Body of pancreas (tissue), 4 donors: ENCODE results near the gene USP32. TPM values are rescaled to one million over a fixed set of nuclear protein-coding genes. Genes with fewer than 3 reads are reported as not detected.
"Not testable (repeated sequence)": the region's sequence is repeated elsewhere in the genome, so short reads cannot be mapped to it uniquely, and the experiment has no call there.

Experiments
- ATAC-seq: fragments of 150-250 bp; one replicate; pipeline ENCODE4 v1.9.1; 2016
- DNase-seq, 4 donors: peaks; one replicate each; pipeline ENCODE4 v3.0.0-alpha.2; 2019
- H3K27ac ChIP-seq, 4 donors: fragments of 200-600 bp; sonication (generic); 1 replicate in 3 of 4; 2 replicates in 1 of 4; pipeline versions ENCODE4 v1.5.1 to v1.6.1; 2016 to 2019; ENCODE audit warnings: mild to moderate bottlenecking in 1 of 4, mixed read lengths in 1 of 4, moderate library complexity in 1 of 4
- H3K27me3 ChIP-seq, 2 donors: fragments of 200-600 bp; sonication (generic); one replicate each; pipeline ENCODE4 v1.6.0; 2016; ENCODE audit warnings: mild to moderate bottlenecking in 1 of 2
- H3K36me3 ChIP-seq, 2 donors: fragments of 200-600 bp; sonication (generic); replicated peaks in 1 of 2; 2 replicates each; pipeline ENCODE4 v1.5.1; 2016; ENCODE audit warnings: low read depth in 2 of 2; ENCODE audit not compliant: insufficient read depth in 1 of 2
- H3K4me1 ChIP-seq: fragments of 200-600 bp; sonication (generic); one replicate; pipeline ENCODE4 v1.6.0; 2016
- H3K4me3 ChIP-seq, 2 donors: fragments of 200-600 bp; sonication (generic); 1 replicate in 1 of 2; 2 replicates in 1 of 2; pipeline ENCODE4 v1.5.1; 2016 to 2019
- H3K9me3 ChIP-seq, 3 donors: fragments of 200-600 bp; sonication (generic); 1 replicate in 2 of 3; 2 replicates in 1 of 3; pipeline ENCODE4 v1.5.1; 2016
- POLR2A ChIP-seq, 3 donors: fragments of 450-650 bp; IDR thresholded peaks; one replicate each; pipeline ENCODE4 v1.6.1; 2016; ENCODE audit warnings: antibody characterized with exemption in 3 of 3, mild to moderate bottlenecking in 2 of 3
- WGBS, 2 donors: methylation state at CpG; one replicate each; pipeline ENCODE4 v1.1.5; 2017; 5-methylcytosine and 5-hydroxymethylcytosine counted together
- intact Hi-C: fragments of 100-400 bp; cut with DNase I; formaldehyde crosslinking; loops from one replicate; pipeline ENCODE4 v1.15.1; 2023
- total RNA-seq, 2 donors: library from RNA; depleted of rRNA; stranded (reverse); fragments of >200 nt; gene quantifications; one replicate each; pipeline ENCODE4 v1.1.0, GENCODE V29; 2016
- TF ChIP-seq, protein P1 (sequence below), 7 experiments: fragments of 450-650 bp in 4 of 7; fragments of 200-600 bp in 3 of 7; sonication (generic) in 3 of 7; IDR thresholded peaks; one replicate each; pipeline ENCODE4 v1.5.1; 2016 to 2019; ENCODE audit warnings: antibody characterized with exemption in 7 of 7

USP32 gene
- total RNA-seq, 2 donors from 2014 or later: 15.8 to 19.7 TPM

DNA sequence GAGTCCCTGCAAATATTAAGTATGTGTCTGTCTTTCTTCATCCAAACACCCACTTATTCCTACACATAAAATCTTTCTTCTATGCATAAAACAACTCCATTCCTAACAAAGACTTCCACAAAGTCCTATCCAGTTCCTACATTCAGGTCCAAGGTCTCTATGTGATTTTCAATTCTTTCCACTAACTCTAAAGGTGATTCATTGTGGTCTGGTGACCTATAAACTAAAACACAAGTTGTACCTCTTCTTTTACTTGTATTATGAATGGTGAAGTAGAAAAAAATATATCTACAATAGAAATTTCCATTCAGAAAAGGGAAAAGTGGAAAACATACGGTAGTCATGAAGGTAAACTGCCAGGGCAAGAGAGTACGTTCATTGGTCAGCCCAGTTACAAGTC is 56.6 kb downstream of the USP32 start:
- ATAC-seq: no peak
- no peak overlapping the region for H3K4me3 ChIP-seq
- no peak overlapping the region for H3K27ac ChIP-seq
- H3K27me3 ChIP-seq: no peaks in the 10 kb centered on the region
- DNase-seq: no peak
- intact Hi-C loops: no loop called here
- H3K4me1 ChIP-seq: no peaks in the 10 kb centered on the region
- no peaks in the 10 kb centered on the region for H3K9me3 ChIP-seq
- H3K36me3 ChIP-seq: no peaks in the 10 kb centered on the region
- TF ChIP-seq, protein P1, sequence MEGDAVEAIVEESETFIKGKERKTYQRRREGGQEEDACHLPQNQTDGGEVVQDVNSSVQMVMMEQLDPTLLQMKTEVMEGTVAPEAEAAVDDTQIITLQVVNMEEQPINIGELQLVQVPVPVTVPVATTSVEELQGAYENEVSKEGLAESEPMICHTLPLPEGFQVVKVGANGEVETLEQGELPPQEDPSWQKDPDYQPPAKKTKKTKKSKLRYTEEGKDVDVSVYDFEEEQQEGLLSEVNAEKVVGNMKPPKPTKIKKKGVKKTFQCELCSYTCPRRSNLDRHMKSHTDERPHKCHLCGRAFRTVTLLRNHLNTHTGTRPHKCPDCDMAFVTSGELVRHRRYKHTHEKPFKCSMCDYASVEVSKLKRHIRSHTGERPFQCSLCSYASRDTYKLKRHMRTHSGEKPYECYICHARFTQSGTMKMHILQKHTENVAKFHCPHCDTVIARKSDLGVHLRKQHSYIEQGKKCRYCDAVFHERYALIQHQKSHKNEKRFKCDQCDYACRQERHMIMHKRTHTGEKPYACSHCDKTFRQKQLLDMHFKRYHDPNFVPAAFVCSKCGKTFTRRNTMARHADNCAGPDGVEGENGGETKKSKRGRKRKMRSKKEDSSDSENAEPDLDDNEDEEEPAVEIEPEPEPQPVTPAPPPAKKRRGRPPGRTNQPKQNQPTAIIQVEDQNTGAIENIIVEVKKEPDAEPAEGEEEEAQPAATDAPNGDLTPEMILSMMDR (IDR thresholded peaks at IDR 0.05): no peak
- TF ChIP-seq POLR2A (IDR thresholded peaks at IDR 0.05): no peak
- 79 to 92% methylated on average over 2 of the region's 2 CpGs for WGBS, 2 donors

DNA sequence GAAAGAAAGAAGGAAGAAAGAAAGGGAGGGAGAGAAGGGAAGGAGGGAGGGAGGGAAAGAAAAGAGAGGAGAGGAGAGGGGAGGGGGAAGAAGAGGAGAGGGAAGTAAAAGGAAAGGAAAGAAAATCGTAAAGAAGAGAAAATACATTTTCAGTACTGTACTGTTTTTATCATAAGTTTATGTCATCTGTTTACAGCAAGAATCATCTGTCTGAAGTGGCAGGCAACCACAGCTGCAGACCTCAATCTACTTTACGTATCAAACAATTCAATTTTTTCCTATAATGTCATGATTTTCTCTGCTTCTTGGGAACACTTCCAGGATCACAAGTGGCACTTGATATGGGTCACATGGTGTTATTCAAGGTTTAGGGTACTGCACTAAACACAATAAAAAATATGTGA is 58.3 kb downstream of the USP32 start:
- 71 to 74% methylated on average over 2 of the region's 2 CpGs for WGBS, 2 donors
- intact Hi-C loops: no loop called here
- H3K27ac ChIP-seq: no peak overlapping the region
- no peaks in the 10 kb centered on the region for H3K36me3 ChIP-seq
- DNase-seq: no peak
- no peak for ATAC-seq
- no peaks in the 10 kb centered on the region for H3K4me1 ChIP-seq
- TF ChIP-seq, protein P1 (IDR thresholded peaks at IDR 0.05): no peak
- no peak for TF ChIP-seq POLR2A (IDR thresholded peaks at IDR 0.05)
- H3K27me3 ChIP-seq: no peaks in the 10 kb centered on the region
- no peaks in the 10 kb centered on the region for H3K9me3 ChIP-seq
- no peak overlapping the region for H3K4me3 ChIP-seq

DNA sequence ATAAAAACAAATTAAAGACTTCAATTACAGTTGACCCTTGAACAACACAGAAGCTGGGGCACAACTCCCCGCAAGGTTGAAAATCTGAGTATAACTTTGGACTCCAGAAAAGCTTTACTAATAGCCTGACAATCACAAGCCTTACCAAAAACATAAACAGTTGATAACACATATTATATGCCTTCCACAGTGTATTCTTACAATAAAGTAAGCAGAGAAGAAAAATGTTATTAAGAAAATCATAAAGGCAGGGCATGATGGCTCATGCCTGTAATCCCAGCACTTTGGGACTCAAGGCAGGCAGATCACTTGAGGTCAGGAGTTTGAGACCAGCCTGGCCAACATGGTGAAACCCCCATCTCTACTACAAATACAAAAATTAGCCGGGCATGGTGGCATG is 58.9 kb downstream of the USP32 start:
- H3K36me3 ChIP-seq, DNase-seq, intact Hi-C loops, H3K27me3 ChIP-seq, H3K27ac ChIP-seq, H3K4me3 ChIP-seq, H3K9me3 ChIP-seq, ATAC-seq, H3K4me1 ChIP-seq: not testable (repeated sequence)
- WGBS, 2 donors: 90 to 97% methylated on average over 2 of the region's 2 CpGs

DNA sequence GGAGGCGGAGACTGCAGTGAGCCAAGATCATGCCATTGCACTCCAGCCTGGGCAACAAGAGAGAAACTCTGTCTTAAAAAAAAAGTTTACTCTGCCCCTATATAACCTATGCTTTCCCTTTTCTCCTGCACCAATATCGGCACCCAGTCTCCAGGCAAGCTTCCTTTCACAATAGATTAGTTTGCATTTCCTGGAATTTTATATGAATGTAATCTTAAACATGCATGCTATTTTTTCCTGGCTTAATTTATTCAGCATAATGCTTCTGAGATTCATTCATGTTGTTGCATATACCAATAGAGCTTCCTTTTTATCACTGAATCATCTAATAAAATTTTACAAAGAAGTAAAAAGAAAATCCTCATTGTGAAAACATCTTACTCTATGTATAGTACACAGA is 59.4 kb downstream of the USP32 start:
- no peaks in the 10 kb centered on the region for H3K27me3 ChIP-seq
- H3K36me3 ChIP-seq: no peaks in the 10 kb centered on the region
- DNase-seq: no peak
- H3K4me1 ChIP-seq: no peaks in the 10 kb centered on the region
- no peaks in the 10 kb centered on the region for H3K9me3 ChIP-seq
- intact Hi-C loops: no loop called here
- WGBS, 2 donors: 87 to 98% methylated on average over 2 of the region's 2 CpGs
- ATAC-seq: no peak
- TF ChIP-seq, protein P1 (IDR thresholded peaks at IDR 0.05): no peak
- no peak for TF ChIP-seq POLR2A (IDR thresholded peaks at IDR 0.05)
- H3K27ac ChIP-seq: no peak overlapping the region
- no peak overlapping the region for H3K4me3 ChIP-seq

DNA sequence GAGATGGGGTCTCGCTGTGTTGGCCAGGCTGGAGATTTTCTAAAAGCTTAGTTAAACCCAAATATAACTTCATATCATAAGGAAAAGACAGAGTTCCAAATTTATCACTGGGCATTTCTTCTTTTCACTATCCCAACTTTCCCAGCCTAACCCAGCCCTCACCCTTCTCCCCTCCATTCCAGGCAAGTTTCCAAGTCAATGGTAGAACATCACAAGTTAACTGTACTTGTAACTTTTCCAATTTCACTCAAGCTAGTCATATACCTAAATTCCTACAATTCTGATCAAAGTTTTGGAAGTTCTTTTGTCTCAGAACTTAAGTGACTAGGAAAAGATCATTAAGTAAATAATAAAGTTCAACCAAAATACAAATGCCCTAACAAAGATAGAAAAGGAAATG is 61.2 kb downstream of the USP32 start:
- WGBS, 2 donors: 96 to 100% methylated on average over 1 of the region's 1 CpG
- no peak overlapping the region for H3K27ac ChIP-seq
- ATAC-seq (no peak), DNase-seq (no peak)
- no peaks in the 10 kb centered on the region for H3K27me3 ChIP-seq
- no peaks in the 10 kb centered on the region for H3K9me3 ChIP-seq
- no peak overlapping the region for H3K4me3 ChIP-seq
- TF ChIP-seq POLR2A (IDR thresholded peaks at IDR 0.05): no peak
- TF ChIP-seq, protein P1 (IDR thresholded peaks at IDR 0.05): no peak
- H3K36me3 ChIP-seq: no peaks in the 10 kb centered on the region
- intact Hi-C loops: no loop called here
- no peaks in the 10 kb centered on the region for H3K4me1 ChIP-seq
